Gastroesophageal sphincter (tissue), 4 donors: Measurements from ENCODE around the gene CIZ1. TPM values are rescaled to one million over a fixed set of nuclear protein-coding genes. Genes with fewer than 3 reads are reported as not detected.

Source experiments
- ATAC-seq: fragments of 150-250 bp; one replicate; pipeline ENCODE4 v1.9.1; 2016; ENCODE audit warnings: mild to moderate bottlenecking, moderate library complexity
- H3K27ac ChIP-seq, 4 donors: fragments of 200-600 bp; sonication (generic) in 3 of 4; 1 replicate in 3 of 4; 2 replicates in 1 of 4; pipeline ENCODE4 v1.5.1; 2016 to 2019
- H3K27me3 ChIP-seq: fragments of 200-600 bp; sonication (generic); one replicate; pipeline ENCODE4 v1.5.1; 2019
- H3K36me3 ChIP-seq, 2 donors: fragments of 200-600 bp; sonication (generic); one replicate each; pipeline ENCODE4 v1.5.1; 2019; ENCODE audit warnings: control low read depth in 1 of 2
- H3K4me1 ChIP-seq, 3 donors: fragments of 200-600 bp; sonication (generic); 1 replicate in 2 of 3; 2 replicates in 1 of 3; pipeline ENCODE4 v1.5.1; 2016 to 2019; ENCODE audit warnings: control low read depth in 2 of 3
- H3K4me3 ChIP-seq, 2 donors: fragments of 200-600 bp; sonication (generic); one replicate each; pipeline ENCODE4 v1.5.1; 2019; ENCODE audit warnings: mild to moderate bottlenecking in 1 of 2, moderate library complexity in 1 of 2
- H3K9me3 ChIP-seq, 3 donors: fragments of 200-600 bp; sonication (generic); one replicate each; pipeline ENCODE4 v1.5.1; 2017 to 2019; ENCODE audit warnings: control low read depth in 2 of 3
- CTCF ChIP-seq, 4 experiments: fragments of 200-600 bp in 2 of 4; fragments of 450-650 bp in 2 of 4; sonication (generic) in 1 of 4; IDR thresholded peaks; one replicate each; pipeline ENCODE4 v1.5.1; 2017 to 2019; ENCODE audit warnings: antibody characterized with exemption in 4 of 4, mild to moderate bottlenecking in 2 of 4, moderate library complexity in 2 of 4
- EP300 ChIP-seq: sonication (generic); formaldehyde crosslinking; IDR thresholded peaks from one replicate; pipeline ENCODE4 v1.6.1; 2017; ENCODE audit warnings: antibody characterized with exemption, mild to moderate bottlenecking
- POLR2A ChIP-seq, 2 donors: fragments of 450-650 bp; IDR thresholded peaks; one replicate each; pipeline ENCODE4 v1.6.1; 2017; ENCODE audit warnings: antibody characterized with exemption in 2 of 2, mild to moderate bottlenecking in 2 of 2, moderate library complexity in 1 of 2
- POLR2AphosphoS5 ChIP-seq: sonication (generic); formaldehyde crosslinking; IDR thresholded peaks from one replicate; pipeline ENCODE4 v1.6.1; 2017; ENCODE audit warnings: antibody characterized with exemption
- WGBS, 2 donors: methylation state at CpG; one replicate each; pipeline ENCODE4 v1.1.5; 2018; ENCODE audit warnings: low coverage in 1 of 2; 5-methylcytosine and 5-hydroxymethylcytosine counted together
- total RNA-seq, 4 donors: library from RNA; depleted of rRNA; stranded (reverse); fragments of >200 nt; gene quantifications; one replicate each; pipeline ENCODE4 v1.1.0, GENCODE V29; 2016

Gene CIZ1
- total RNA-seq, 4 donors from 2014 or later = 41.7 to 83.9 (median 58.1) TPM

DNA sequence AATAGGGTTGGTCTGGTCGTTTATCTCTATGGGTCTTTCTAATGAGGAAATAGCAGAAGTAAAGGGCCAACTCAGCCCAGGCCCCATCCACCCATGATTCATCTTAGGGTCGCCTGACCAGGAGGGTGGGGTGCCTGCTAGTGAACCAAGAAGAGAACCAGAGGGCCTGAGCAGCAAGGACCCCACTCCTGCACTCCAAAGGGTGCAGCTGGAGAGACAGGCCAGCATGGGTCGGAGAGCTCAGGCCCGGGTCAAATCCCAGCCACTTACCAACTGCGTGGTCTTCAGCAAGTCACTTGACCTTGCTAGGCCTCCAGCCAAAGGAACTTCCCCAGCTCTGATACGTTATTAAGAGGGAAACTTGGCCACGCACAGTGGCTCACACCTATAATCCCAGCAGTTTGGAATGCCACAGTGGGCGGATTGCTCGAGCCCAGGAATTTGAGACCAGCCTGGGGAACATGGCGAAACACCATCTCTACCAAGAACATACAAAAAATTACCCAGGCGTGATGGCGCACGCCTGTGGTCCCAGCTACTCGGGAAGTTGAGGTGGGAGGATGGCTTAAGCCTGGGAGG, 27.0 kb downstream of the CIZ1 start:
- H3K4me1 ChIP-seq = peaks cover 0 to 26% (median 7%) of the 10 kb centered on the region in 3 donors
- no peaks in the 10 kb centered on the region for H3K9me3 ChIP-seq
- TF ChIP-seq CTCF (IDR thresholded peaks at IDR 0.05) (no peak), POLR2AphosphoS5 (no peak), POLR2A (IDR thresholded peaks at IDR 0.05) (no peak), EP300 (no peak)
- 67 to 72% methylated on average over 3 to 6 of the region's 14 CpGs for WGBS, 2 donors
- H3K36me3 ChIP-seq = peaks cover 0 to 69% of the 10 kb centered on the region in 2 donors
- H3K4me3 ChIP-seq = no peak overlapping the region
- no peaks in the 10 kb centered on the region for H3K27me3 ChIP-seq
- ATAC-seq = no peak
- H3K27ac ChIP-seq = no peak overlapping the region

GRCh38 chr9:128163523-128164306, 27.7 kb downstream of the CIZ1 start:
- Histone ChIP-seq H3K27me3 (no peaks in the 10 kb centered on the region), H3K4me1 (peaks cover 0 to 30% (median 7%) of the 10 kb centered on the region in 3 donors), H3K9me3 (no peaks in the 10 kb centered on the region), H3K36me3 (peaks cover 0 to 62% of the 10 kb centered on the region in 2 donors), H3K27ac (no peak overlapping the region), H3K4me3 (no peak overlapping the region)
- no peak for TF ChIP-seq POLR2AphosphoS5
- no peak for TF ChIP-seq CTCF (IDR thresholded peaks at IDR 0.05)
- no peak for TF ChIP-seq EP300
- TF ChIP-seq POLR2A (IDR thresholded peaks at IDR 0.05) = no peak
- 100% methylated on average over 4 of the region's 10 CpGs; no CpG with 5 or more reads in 1 of the 2 donors for WGBS, 2 donors
- ATAC-seq = no peak

GRCh38 chr9:128163027-128163515, 28.3 kb downstream of the CIZ1 start:
- 90% methylated on average over 2 to 4 of the region's 6 CpGs for WGBS, 2 donors

DNA sequence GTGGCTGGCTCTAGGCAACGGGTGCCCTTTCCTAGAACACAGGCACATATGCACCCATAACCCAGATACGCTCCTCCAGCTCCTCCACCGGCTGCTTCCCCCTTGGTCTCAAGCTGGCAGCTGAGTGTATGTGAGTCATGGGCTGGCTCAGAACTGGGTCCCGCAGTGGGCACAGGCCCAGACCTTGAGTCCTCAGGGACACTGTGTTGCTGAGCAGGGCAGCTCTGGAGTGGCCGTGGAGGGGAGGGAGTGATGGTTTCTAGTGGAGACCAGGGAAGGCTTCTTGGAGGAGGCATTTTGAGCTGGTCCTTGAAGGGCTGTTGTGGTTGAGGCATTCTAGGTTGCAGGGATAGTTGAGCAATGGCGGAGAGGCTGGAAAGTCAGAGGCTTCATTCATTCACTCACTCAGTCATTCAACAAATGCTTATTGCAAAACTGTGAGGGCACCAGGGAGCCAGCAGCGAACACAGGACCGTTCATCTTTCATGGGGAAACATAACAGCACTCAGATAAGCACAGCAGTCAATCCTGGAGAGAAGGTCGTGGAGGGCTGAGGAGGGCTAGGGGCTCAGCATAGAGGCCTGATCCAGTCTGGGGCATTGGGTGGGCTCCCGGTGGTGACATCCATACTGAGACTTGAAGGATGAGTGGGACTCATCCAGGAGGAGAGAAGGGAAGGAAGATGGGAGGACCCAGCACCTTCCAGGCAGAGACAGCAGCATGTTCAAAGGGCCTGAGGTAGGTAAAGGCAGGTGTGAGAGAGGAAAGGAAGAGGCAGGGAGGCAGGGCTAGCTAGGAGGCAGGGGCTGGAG, 29.0 kb downstream of the CIZ1 start:
- no peak overlapping the region for H3K4me3 ChIP-seq
- no peaks in the 10 kb centered on the region for H3K9me3 ChIP-seq
- peaks cover 0 to 30% (median 7%) of the 10 kb centered on the region in 3 donors for H3K4me1 ChIP-seq
- no peak for TF ChIP-seq CTCF (IDR thresholded peaks at IDR 0.05)
- no peak for TF ChIP-seq POLR2AphosphoS5
- no peak for TF ChIP-seq EP300
- TF ChIP-seq POLR2A (IDR thresholded peaks at IDR 0.05) = no peak
- no peak overlapping the region for H3K27ac ChIP-seq
- 100% methylated on average over 1 of the region's 10 CpGs; no CpG with 5 or more reads in 1 of the 2 donors for WGBS, 2 donors
- H3K36me3 ChIP-seq = peaks cover 0 to 49% of the 10 kb centered on the region in 2 donors
- ATAC-seq = no peak
- H3K27me3 ChIP-seq = no peaks in the 10 kb centered on the region

More at GRCh38 chr9:128163027-128163515, 28.3 kb downstream of the CIZ1 start:
- ATAC-seq = no peak
- Histone ChIP-seq H3K4me3 (no peak overlapping the region), H3K4me1 (peaks cover 0 to 30% (median 7%) of the 10 kb centered on the region in 3 donors), H3K9me3 (no peaks in the 10 kb centered on the region), H3K27me3 (no peaks in the 10 kb centered on the region), H3K27ac (no peak overlapping the region), H3K36me3 (peaks cover 0 to 56% of the 10 kb centered on the region in 2 donors)
- TF ChIP-seq POLR2AphosphoS5 = no peak
- no peak for TF ChIP-seq CTCF (IDR thresholded peaks at IDR 0.05)
- TF ChIP-seq POLR2A (IDR thresholded peaks at IDR 0.05) = no peak
- no peak for TF ChIP-seq EP300
